Brain microvascular endothelial cell (primary cell): Measurements from ENCODE around the gene MAGEA1.
"Not testable (repeated sequence)": the region's sequence is repeated elsewhere in the genome, so short reads cannot be mapped to it uniquely, and the experiment has no call there.

Source experiments
- DNase-seq: peaks from one replicate; pipeline ENCODE4 v3.0.0-alpha.2; 2020
- H3K27ac ChIP-seq: fragments of 250-450 bp; sonication (Bioruptor Pico); 2 replicates; pipeline ENCODE4 v1.5.1; 2020; ENCODE audit warnings: mild to moderate bottlenecking, moderate library complexity
- H3K27me3 ChIP-seq: fragments of 250-450 bp; sonication (Bioruptor Pico); replicated peaks from 2 replicates; pipeline ENCODE4 v1.5.1; 2020; ENCODE audit warnings: mild to moderate bottlenecking
- H3K36me3 ChIP-seq: fragments of 250-450 bp; sonication (Bioruptor Pico); replicated peaks from 2 replicates; pipeline ENCODE4 v1.5.1; 2020; ENCODE audit warnings: mild to moderate bottlenecking
- H3K4me3 ChIP-seq: 2 replicates; pipeline ENCODE4 v1.5.1; 2011; ENCODE audit warnings: low read depth, mild to moderate bottlenecking, control low read depth, low read length, moderate library complexity
- CTCF ChIP-seq: IDR thresholded peaks from 2 replicates; pipeline ENCODE4 v1.5.1; 2011; ENCODE audit warnings: low read depth, mild to moderate bottlenecking, moderate library complexity, low read length, control low read depth, inconsistent platforms; ENCODE audit errors: missing control alignments
- in situ Hi-C: cut with HindIII; loops from 2 replicates; pipeline ENCODE4 v1.10.0; 2017; ENCODE audit warnings: low sequenced_read_pairs, low pct_ligation_motif_present

The MAGEA1 gene

GRCh38 chrX:153179131-153179530 lies at the start of gene MAGEA1:
MAGEA1 (plus strand) TSS chrX:153179284; CDS start chrX:153182390, 3,106 bp downstream.
- H3K36me3 ChIP-seq = no peaks in the 10 kb centered on the region
- no peak within 1 kb of the TSS for H3K27ac ChIP-seq
- TF ChIP-seq CTCF = no peak
- no peak for DNase-seq
- no peaks in the 10 kb centered on the region for H3K27me3 ChIP-seq
- in situ Hi-C loops = no loop called here
- H3K4me3 ChIP-seq = no peak within 1 kb of the TSS

GRCh38 chrX:153132924-153133323 lies 46.2 kb upstream of the MAGEA1 start:
- H3K27ac ChIP-seq, H3K4me3 ChIP-seq, in situ Hi-C loops, H3K27me3 ChIP-seq, H3K36me3 ChIP-seq, DNase-seq: not testable (repeated sequence)

GRCh38 chrX:153139074-153139473 lies 40.0 kb upstream of the MAGEA1 start:
- in situ Hi-C loops, H3K4me3 ChIP-seq, H3K27ac ChIP-seq, H3K36me3 ChIP-seq, DNase-seq, H3K27me3 ChIP-seq: not testable (repeated sequence)

GRCh38 chrX:153146288-153146687 lies 32.8 kb upstream of the MAGEA1 start:
- H3K27ac ChIP-seq, DNase-seq, H3K4me3 ChIP-seq, in situ Hi-C loops, H3K36me3 ChIP-seq, H3K27me3 ChIP-seq: not testable (repeated sequence)

- no peak overlapping the region for H3K4me3 ChIP-seq
- no peak for DNase-seq
- H3K36me3 ChIP-seq = no peaks in the 10 kb centered on the region
- no peaks in the 10 kb centered on the region for H3K27me3 ChIP-seq
- TF ChIP-seq CTCF = no peak
- no peak overlapping the region for H3K27ac ChIP-seq
- in situ Hi-C loops = no loop called here
Observed at GRCh38 chrX:153153516-153153915, 25.6 kb upstream of the MAGEA1 start.

GRCh38 chrX:153157450-153157849 lies 21.6 kb upstream of the MAGEA1 start:
- Histone ChIP-seq H3K27me3 (no peaks in the 10 kb centered on the region), H3K27ac (no peak overlapping the region), H3K36me3 (no peaks in the 10 kb centered on the region), H3K4me3 (no peak overlapping the region)
- TF ChIP-seq CTCF = no peak
- no peak for DNase-seq
- in situ Hi-C loops = no loop called here

GRCh38 chrX:153158319-153158718 lies 20.8 kb upstream of the MAGEA1 start:
- no peak overlapping the region for H3K4me3 ChIP-seq
- H3K27me3 ChIP-seq = no peaks in the 10 kb centered on the region
- no peak overlapping the region for H3K27ac ChIP-seq
- no peaks in the 10 kb centered on the region for H3K36me3 ChIP-seq
- TF ChIP-seq CTCF = no peak
- no peak for DNase-seq
- in situ Hi-C loops = no loop called here
